K562 (cell line): ENCODE results near the gene NADK. TPM values are rescaled to one million over a fixed set of nuclear protein-coding genes. Genes with fewer than 3 reads are reported as not detected.
"Not testable (repeated sequence)": the region's sequence is repeated elsewhere in the genome, so short reads cannot be mapped to it uniquely, and the experiment has no call there.

Experiments used
- ATAC-seq: fragments of 200-7000 bp; cut with Tn5 transposase; 3 replicates; pipeline ENCODE4 v1.9.1; 2020; ENCODE audit warnings: moderate library complexity
- BruUV-seq: library from RNA; stranded (reverse); fragments of 400-500 nt; replicated peaks from 2 replicates; lab custom pipeline; 2021; lab: Mats Ljungman, UMichigan
- CTCF ChIA-PET: fragments of 300-600 bp; formaldehyde crosslinking; extraction: SDS; loops from one replicate; lab custom pipeline; 2021; ENCODE audit warnings: low intra/inter-chr PET ratio; lab: Yijun Ruan, JAX
- POLR2A ChIA-PET: fragments of 300-600, 350-650 bp; sonication (Branson Sonifier 250); formaldehyde crosslinking; extraction: SDS; loops from one replicate; lab custom pipeline; 2021; ENCODE audit warnings: antibody characterized with exemption, inconsistent platforms; lab: Yijun Ruan, JAX
- DNase-seq, 4 experiments: peaks; one replicate each; pipeline versions ENCODE4 v3.0.0 to v3.0.0-alpha.2; 2011 to 2018; ENCODE audit warnings: low spot score in 3 of 4, mixed read lengths in 3 of 4; ENCODE audit errors: extremely low read depth in 1 of 4
- FAIRE-seq: peaks from 2 replicates; lab custom pipeline; 2011; peaks lifted over from hg19 to GRCh38; lab: Jason Lieb, UNC
- H2AFZ ChIP-seq: 2 replicates; pipeline ENCODE4 v1.6.0; 2011; ENCODE audit warnings: low read depth, low read length, control low read depth, inconsistent platforms
- H3K27ac ChIP-seq: fragments of 200-600 bp; 3 replicates; pipeline ENCODE4 v1.8.0; 2011; ENCODE audit warnings: low read depth, mild to moderate bottlenecking, control low read depth, inconsistent platforms, low read length, moderate library complexity, mixed read lengths; ENCODE audit errors: extremely low read depth
- H3K27me3 ChIP-seq, 2 experiments: fragments of 300-600 bp in 1 of 2; 2 replicates in 1 of 2; 3 replicates in 1 of 2; pipeline versions ENCODE4 v1.6.0 to v1.8.0; 2011; ENCODE audit warnings: inconsistent platforms in 2 of 2, low read length in 2 of 2, mild to moderate bottlenecking in 1 of 2, mixed read lengths in 1 of 2, moderate library complexity in 1 of 2; ENCODE audit not compliant: control insufficient read depth in 2 of 2, insufficient read depth in 2 of 2
- H3K36me3 ChIP-seq: fragments of 300-600 bp; 3 replicates; pipeline ENCODE4 v1.8.0; 2011; ENCODE audit warnings: mild to moderate bottlenecking, low read length, inconsistent platforms; ENCODE audit not compliant: control insufficient read depth, insufficient read depth
- H3K4me1 ChIP-seq, 2 experiments: fragments of 200-600 bp in 1 of 2; replicated peaks in 1 of 2; 2 replicates in 1 of 2; 3 replicates in 1 of 2; pipeline versions ENCODE4 v1.5.1 to v1.8.0; 2011; ENCODE audit warnings: inconsistent platforms in 2 of 2, low read length in 2 of 2, mild to moderate bottlenecking in 1 of 2, mixed read lengths in 1 of 2, moderate library complexity in 1 of 2; ENCODE audit not compliant: control insufficient read depth in 2 of 2, insufficient read depth in 2 of 2
- H3K4me2 ChIP-seq: 2 replicates; pipeline ENCODE4 v1.6.1; 2011; ENCODE audit warnings: low read length, control low read depth, inconsistent platforms, mixed read lengths; ENCODE audit not compliant: insufficient read depth
- H3K4me3 ChIP-seq: fragments of 200-600 bp; sonication (generic), shearing (Covaris generic); 2 replicates; pipeline ENCODE4 v1.5.1; 2016; ENCODE audit warnings: control low read depth, inconsistent platforms
- H3K79me2 ChIP-seq: fragments of 200-600 bp; 3 replicates; pipeline ENCODE4 v1.8.0; 2011; ENCODE audit warnings: low read length, inconsistent platforms; ENCODE audit not compliant: control insufficient read depth, insufficient read depth
- H3K9ac ChIP-seq, 2 experiments: 2 replicates each; pipeline versions ENCODE4 v1.6.0 to v1.6.1; 2011; ENCODE audit warnings: low read depth in 2 of 2, low read length in 2 of 2, control low read depth in 1 of 2, inconsistent platforms in 1 of 2, mild to moderate bottlenecking in 1 of 2, mixed read lengths in 1 of 2; ENCODE audit not compliant: insufficient read depth in 1 of 2
- H3K9me1 ChIP-seq: one replicate; pipeline ENCODE4 v1.6.0; 2011; ENCODE audit warnings: inconsistent platforms, mild to moderate bottlenecking, low read length, moderate library complexity; ENCODE audit not compliant: control insufficient read depth, insufficient read depth
- H3K9me3 ChIP-seq: replicated peaks from 2 replicates; pipeline ENCODE4 v1.5.1; 2011; ENCODE audit warnings: low read depth, low read length, inconsistent platforms; ENCODE audit not compliant: control insufficient read depth, insufficient read depth
- H4K20me1 ChIP-seq: replicated peaks from 2 replicates; pipeline ENCODE4 v1.6.1; 2011; ENCODE audit warnings: low read length, inconsistent platforms, mixed read lengths; ENCODE audit not compliant: control insufficient read depth, insufficient read depth
- EGR1 ChIP-seq: fragments of 450-650 bp; conservative IDR thresholded peaks from 2 replicates; pipeline ENCODE4 v1.6.1; 2017; ENCODE audit warnings: mild to moderate bottlenecking
- EP400 ChIP-seq: fragments of 450-650 bp; IDR thresholded peaks from 2 replicates; pipeline ENCODE4 v1.6.1; 2017; ENCODE audit warnings: antibody characterized with exemption, mild to moderate bottlenecking, moderate library complexity
- ERF ChIP-seq: fragments of 450-650 bp; formaldehyde crosslinking; IDR thresholded peaks from 2 replicates; pipeline ENCODE4 v1.4.0; 2020; ENCODE audit warnings: mild to moderate bottlenecking, mixed read lengths
- ETV5 ChIP-seq: sonication (generic); formaldehyde crosslinking; IDR thresholded peaks from 2 replicates; pipeline ENCODE4 v1.4.0; 2020; ENCODE audit warnings: low read depth, mild to moderate bottlenecking, missing genetic modification reagents
- FOXA3 ChIP-seq, 2 experiments: fragments of 450-650 bp in 1 of 2; sonication (generic) in 1 of 2; formaldehyde crosslinking; IDR thresholded peaks in 1 of 2; conservative IDR thresholded peaks in 1 of 2; 2 replicates each; pipeline versions ENCODE4 v1.4.0 to v1.8.0; 2020 to 2022; ENCODE audit warnings: mild to moderate bottlenecking in 2 of 2, missing genetic modification reagents in 1 of 2
- HCFC1 ChIP-seq: IDR thresholded peaks from 2 replicates; pipeline ENCODE4 v1.6.1; 2012; ENCODE audit warnings: low read depth, low read length, improper control_type of control experiment
- KAT8 ChIP-seq: fragments of 450-650 bp; IDR thresholded peaks from 2 replicates; pipeline ENCODE4 v1.6.1; 2016; ENCODE audit warnings: low read depth, mild to moderate bottlenecking
- KHSRP ChIP-seq: fragments of 450-650 bp; IDR thresholded peaks from 2 replicates; pipeline ENCODE4 v1.6.1; 2017
- SIN3B ChIP-seq: fragments of 450-650 bp; IDR thresholded peaks from 2 replicates; pipeline ENCODE4 v1.6.1; 2017; ENCODE audit warnings: low read depth, mild to moderate bottlenecking, moderate library complexity
- ZKSCAN1 ChIP-seq: fragments of 150-350 bp; IDR thresholded peaks from 2 replicates; pipeline ENCODE4 v1.6.1; 2016; ENCODE audit warnings: low read depth, low read length
- WGBS: fragments of 100-300 bp; shearing (Covaris generic); methylation state at CpG from one replicate; pipeline ENCODE4 v1.1.6; 2016; ENCODE audit warnings: low coverage, mixed read lengths; ENCODE audit not compliant: insufficient coverage; ENCODE audit errors: missing lambda C conversion rate; 5-methylcytosine and 5-hydroxymethylcytosine counted together
- in situ Hi-C: fragments of 300-500 bp; cut with MboI; formaldehyde crosslinking; loops from 4 replicates; pipeline ENCODE4 v1.15.0; 2018; ENCODE audit warnings: inconsistent platforms, mixed read lengths
- intact Hi-C: fragments of 100-400 bp; cut with micrococcal nuclease; formaldehyde crosslinking; loops from 2 replicates; pipeline ENCODE4 v1.14.2; 2022
- polyA plus RNA-seq, 8 experiments: library from polyadenylated mRNA; depleted of rRNA in 4 of 8; stranded (reverse) in 5 of 8; unstranded in 3 of 8; fragments of >200 nt; fragmentation: Nextera tagmentation in 2 of 8; fragmentation: Illumina TruSeq in 1 of 8; extraction: Ambion mirVana in 2 of 8; extraction: Trizol in 1 of 8; gene quantifications; 2 replicates each; pipeline versions ENCODE4 v1.2.1 to v1.2.3, GENCODE V29; 2011 to 2014; ENCODE audit warnings: inconsistent platforms in 1 of 8, missing spikeins in 1 of 8
- total RNA-seq, 7 experiments: library from RNA; depleted of rRNA in 6 of 7; stranded (reverse); fragments of >200 nt in 6 of 7; fragmentation: Illumina TruSeq in 2 of 7; extraction: Trizol in 2 of 7; gene quantifications; 2 replicates each; pipeline versions ENCODE4 v1.2.1 to v1.2.3, GENCODE V29; 2011 to 2021; ENCODE audit warnings: low replicate concordance in 1 of 7
- TF ChIP-seq, protein P1 (sequence below): conservative IDR thresholded peaks from 2 replicates; pipeline ENCODE4 v1.6.1; 2011; ENCODE audit warnings: low read depth, mild to moderate bottlenecking, low read length; ENCODE audit not compliant: control insufficient read depth
- TF ChIP-seq, protein P2 (sequence below): sonication (generic); formaldehyde crosslinking; IDR thresholded peaks from 2 replicates; pipeline ENCODE4 v1.9.0; 2022; ENCODE audit warnings: mild to moderate bottlenecking, missing genetic modification reagents
- TF ChIP-seq, protein P3 (sequence below), 2 experiments: IDR thresholded peaks; 2 replicates each; pipeline ENCODE4 v1.6.1; 2011; ENCODE audit warnings: borderline replicate concordance in 1 of 2, control low read depth in 1 of 2, low read depth in 1 of 2, low read length in 1 of 2, mild to moderate bottlenecking in 1 of 2, mixed read lengths in 1 of 2, moderate library complexity in 1 of 2; ENCODE audit not compliant: insufficient read depth in 1 of 2, insufficient read length in 1 of 2, poor library complexity in 1 of 2, severe bottlenecking in 1 of 2; ENCODE audit errors: extremely low read depth in 1 of 2
- TF ChIP-seq, protein P4 (sequence below): fragments of 450-650 bp; IDR thresholded peaks from 2 replicates; pipeline ENCODE4 v1.6.1; 2018; ENCODE audit not compliant: partially characterized antibody

NADK gene
- total and polyA plus RNA-seq, 9 of the 15 experiments (the other 6 are each of a cell fraction or from before 2014, with no cell fraction given): 1.5 to 135 (median 75.1) TPM

DNA sequence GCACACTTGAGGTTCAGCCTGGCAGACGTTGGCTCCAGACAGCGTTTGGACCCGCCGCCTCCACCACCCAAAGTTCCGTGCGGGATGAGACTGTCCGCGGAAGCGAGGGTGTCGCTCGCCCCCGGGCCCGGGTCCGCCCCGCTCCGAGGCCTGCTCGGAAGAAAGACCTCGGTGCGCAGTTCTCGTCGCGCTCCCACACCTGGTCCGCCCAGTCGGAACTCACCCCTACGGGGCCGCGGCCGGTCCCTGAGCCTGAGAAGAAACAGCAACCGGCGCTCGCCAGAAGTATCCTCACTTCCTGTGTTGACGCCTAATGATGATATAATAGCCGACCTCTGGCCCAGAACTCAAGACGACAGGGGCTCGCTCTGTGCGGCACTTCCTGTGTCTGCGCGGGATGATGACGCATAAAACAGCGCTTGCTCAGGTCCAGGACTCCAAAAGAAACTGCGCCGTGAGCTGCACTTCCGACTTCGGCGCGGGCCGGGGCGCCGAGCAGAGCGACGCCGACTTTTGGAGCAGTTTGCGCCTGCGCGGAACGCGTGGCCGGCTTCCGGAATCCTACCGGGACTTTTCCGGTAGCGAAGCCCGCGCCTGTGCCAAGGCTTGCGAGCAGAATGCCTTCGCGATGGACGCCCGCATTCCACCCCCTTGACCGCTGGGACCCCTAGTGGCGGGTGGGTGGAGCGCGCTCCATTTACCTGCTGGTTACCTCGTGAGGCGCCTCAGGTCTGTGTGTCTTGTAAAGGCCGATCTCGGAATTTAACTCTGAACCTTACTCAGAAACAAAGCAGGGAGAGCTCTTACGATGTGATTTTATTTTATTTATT, 54.0 kb downstream of the NADK start, which contains the start of gene CDK11A:
Gene CDK11A, minus strand, starts transcription at position 323 of the 830 bp plus-strand sequence. CDS start 1,539 bp downstream, outside the sequence.
- CTCF ChIA-PET, H3K27me3 ChIP-seq, H3K9me1 ChIP-seq, H3K9me3 ChIP-seq, BruUV-seq, intact Hi-C loops, H4K20me1 ChIP-seq, H3K4me1 ChIP-seq: not testable (repeated sequence)
- peak within 1 kb of the TSS; percentile 77 to 95 for H3K9ac ChIP-seq
- POLR2A ChIA-PET: interaction anchor here (0.6 to 1.0 kb wide), 2 partner anchors 67 to 157 kb away, joined by 3 read pairs; no protein-coding TSS in a partner anchor
- peak within 1 kb of the TSS; percentile 79 for H3K27ac ChIP-seq
- peak; percentile 88 to 100 (median 92) for DNase-seq
- FAIRE-seq: peak; percentile 98
- peaks cover 23% of the 10 kb centered on the region for H3K36me3 ChIP-seq
- peak within 1 kb of the TSS; percentile 49 for H2AFZ ChIP-seq
- 3% methylated on average over 45 of the region's 78 CpGs for WGBS
- peak within 1 kb of the TSS; percentile 78 for H3K4me2 ChIP-seq
- ATAC-seq: peak; percentile 97
- in situ Hi-C loops: loop anchor here (5.0 kb wide), 1 partner anchor 67 kb away; the partner anchor contains the start of gene CDK11B
- peak within 1 kb of the TSS; percentile 61 for H3K4me3 ChIP-seq
- peaks cover 12% of the 10 kb centered on the region; the same call in 2 of the 3 replicates for H3K79me2 ChIP-seq
- TF ChIP-seq, protein P1, sequence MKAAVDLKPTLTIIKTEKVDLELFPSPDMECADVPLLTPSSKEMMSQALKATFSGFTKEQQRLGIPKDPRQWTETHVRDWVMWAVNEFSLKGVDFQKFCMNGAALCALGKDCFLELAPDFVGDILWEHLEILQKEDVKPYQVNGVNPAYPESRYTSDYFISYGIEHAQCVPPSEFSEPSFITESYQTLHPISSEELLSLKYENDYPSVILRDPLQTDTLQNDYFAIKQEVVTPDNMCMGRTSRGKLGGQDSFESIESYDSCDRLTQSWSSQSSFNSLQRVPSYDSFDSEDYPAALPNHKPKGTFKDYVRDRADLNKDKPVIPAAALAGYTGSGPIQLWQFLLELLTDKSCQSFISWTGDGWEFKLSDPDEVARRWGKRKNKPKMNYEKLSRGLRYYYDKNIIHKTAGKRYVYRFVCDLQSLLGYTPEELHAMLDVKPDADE: peak; percentile 73
- TF ChIP-seq, protein P2, sequence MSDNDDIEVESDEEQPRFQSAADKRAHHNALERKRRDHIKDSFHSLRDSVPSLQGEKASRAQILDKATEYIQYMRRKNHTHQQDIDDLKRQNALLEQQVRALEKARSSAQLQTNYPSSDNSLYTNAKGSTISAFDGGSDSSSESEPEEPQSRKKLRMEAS (CRISPR knock-in tag): peak; percentile 77
- peak; percentile 97 for TF ChIP-seq SIN3B
- peak; percentile 95 for TF ChIP-seq ETV5 (CRISPR knock-in tag)
- TF ChIP-seq ERF (CRISPR knock-in tag): peak; percentile 71; the same call in 1 of the 2 replicates
- TF ChIP-seq FOXA3 (CRISPR knock-in tag; conservative IDR thresholded peaks at IDR 0.05 in 1 of 2, IDR thresholded peaks at IDR 0.05 in 1 of 2): 0 out of 4 replicates have a peak, but pooled peaks of 1 of the 2 experiments have one; percentile 19
- TF ChIP-seq KHSRP: peak; percentile 91
- TF ChIP-seq EGR1: 0 out of 2 replicates have a peak, but pooled peaks have one; percentile 3
- TF ChIP-seq HCFC1: peak; percentile 88
- TF ChIP-seq, protein P3, sequence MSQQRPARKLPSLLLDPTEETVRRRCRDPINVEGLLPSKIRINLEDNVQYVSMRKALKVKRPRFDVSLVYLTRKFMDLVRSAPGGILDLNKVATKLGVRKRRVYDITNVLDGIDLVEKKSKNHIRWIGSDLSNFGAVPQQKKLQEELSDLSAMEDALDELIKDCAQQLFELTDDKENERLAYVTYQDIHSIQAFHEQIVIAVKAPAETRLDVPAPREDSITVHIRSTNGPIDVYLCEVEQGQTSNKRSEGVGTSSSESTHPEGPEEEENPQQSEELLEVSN (IDR thresholded peaks at IDR 0.05; ENCODE audit: borderline replicate concordance in 1 of 2, extremely low read depth in 1 of 2, insufficient read depth in 1 of 2, insufficient read length in 1 of 2, low read depth in 1 of 2, low read length in 1 of 2, poor library complexity in 1 of 2, severe bottlenecking in 1 of 2): peak; percentile 42 to 71
- TF ChIP-seq, protein P4, sequence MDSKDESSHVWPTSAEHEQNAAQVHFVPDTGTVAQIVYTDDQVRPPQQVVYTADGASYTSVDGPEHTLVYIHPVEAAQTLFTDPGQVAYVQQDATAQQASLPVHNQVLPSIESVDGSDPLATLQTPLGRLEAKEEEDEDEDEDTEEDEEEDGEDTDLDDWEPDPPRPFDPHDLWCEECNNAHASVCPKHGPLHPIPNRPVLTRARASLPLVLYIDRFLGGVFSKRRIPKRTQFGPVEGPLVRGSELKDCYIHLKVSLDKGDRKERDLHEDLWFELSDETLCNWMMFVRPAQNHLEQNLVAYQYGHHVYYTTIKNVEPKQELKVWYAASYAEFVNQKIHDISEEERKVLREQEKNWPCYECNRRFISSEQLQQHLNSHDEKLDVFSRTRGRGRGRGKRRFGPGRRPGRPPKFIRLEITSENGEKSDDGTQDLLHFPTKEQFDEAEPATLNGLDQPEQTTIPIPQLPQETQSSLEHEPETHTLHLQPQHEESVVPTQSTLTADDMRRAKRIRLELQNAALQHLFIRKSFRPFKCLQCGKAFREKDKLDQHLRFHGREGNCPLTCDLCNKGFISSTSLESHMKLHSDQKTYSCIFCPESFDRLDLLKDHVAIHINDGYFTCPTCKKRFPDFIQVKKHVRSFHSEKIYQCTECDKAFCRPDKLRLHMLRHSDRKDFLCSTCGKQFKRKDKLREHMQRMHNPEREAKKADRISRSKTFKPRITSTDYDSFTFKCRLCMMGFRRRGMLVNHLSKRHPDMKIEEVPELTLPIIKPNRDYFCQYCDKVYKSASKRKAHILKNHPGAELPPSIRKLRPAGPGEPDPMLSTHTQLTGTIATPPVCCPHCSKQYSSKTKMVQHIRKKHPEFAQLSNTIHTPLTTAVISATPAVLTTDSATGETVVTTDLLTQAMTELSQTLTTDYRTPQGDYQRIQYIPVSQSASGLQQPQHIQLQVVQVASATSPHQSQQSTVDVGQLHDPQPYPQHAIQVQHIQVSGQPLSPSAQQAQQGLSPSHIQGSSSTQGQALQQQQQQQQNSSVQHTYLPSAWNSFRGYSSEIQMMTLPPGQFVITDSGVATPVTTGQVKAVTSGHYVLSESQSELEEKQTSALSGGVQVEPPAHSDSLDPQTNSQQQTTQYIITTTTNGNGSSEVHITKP: peak; percentile 69
- TF ChIP-seq EP400: peak; percentile 91
- peak; percentile 72; the same call in 1 of the 2 replicates for TF ChIP-seq KAT8
- peak; percentile 58; the same call in 1 of the 2 replicates for TF ChIP-seq ZKSCAN1
